ENCODE measurements around the gene SLC22A2. TPM values are rescaled to one million over a fixed set of nuclear protein-coding genes. Genes with fewer than 3 reads are reported as not detected.

The SLC22A2 gene
- total RNA-seq, 1 donor from 2014 or later: not detected

DNA sequence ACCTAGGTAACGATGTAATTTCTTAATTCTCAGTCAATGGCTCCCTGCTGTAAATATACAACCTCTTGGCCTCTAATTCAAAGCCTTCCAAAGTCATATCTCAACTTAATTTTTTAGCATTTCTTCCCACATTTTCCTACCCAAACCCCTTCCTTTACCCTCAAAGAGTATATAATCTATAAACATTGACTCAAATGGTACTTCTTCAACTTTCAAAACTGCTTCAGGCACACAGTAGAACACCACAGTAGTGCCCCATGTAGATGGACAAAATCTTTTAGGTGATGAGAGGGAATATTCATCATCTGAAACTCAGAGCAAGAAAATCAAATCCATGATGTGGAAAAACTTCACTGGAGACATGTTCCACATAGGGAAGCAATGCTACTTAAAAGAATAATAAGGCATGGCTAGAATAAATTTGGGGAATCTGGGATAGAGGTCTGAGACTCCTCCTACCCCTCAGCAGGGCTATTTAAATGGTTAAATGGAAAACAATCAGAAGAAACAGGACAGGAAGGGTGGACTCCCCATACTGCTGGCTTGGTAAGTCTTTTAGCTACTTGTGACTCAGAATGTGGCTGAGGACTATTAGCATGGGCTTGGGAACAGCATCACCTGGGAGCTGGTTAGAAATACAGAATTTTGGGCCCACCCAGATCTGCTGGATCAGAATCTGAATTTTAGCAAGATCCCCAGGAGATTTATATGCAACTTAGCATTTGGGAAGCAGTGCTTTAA, 6.4 kb downstream of the SLC22A2 start:
- TF ChIP-seq, protein P1, sequence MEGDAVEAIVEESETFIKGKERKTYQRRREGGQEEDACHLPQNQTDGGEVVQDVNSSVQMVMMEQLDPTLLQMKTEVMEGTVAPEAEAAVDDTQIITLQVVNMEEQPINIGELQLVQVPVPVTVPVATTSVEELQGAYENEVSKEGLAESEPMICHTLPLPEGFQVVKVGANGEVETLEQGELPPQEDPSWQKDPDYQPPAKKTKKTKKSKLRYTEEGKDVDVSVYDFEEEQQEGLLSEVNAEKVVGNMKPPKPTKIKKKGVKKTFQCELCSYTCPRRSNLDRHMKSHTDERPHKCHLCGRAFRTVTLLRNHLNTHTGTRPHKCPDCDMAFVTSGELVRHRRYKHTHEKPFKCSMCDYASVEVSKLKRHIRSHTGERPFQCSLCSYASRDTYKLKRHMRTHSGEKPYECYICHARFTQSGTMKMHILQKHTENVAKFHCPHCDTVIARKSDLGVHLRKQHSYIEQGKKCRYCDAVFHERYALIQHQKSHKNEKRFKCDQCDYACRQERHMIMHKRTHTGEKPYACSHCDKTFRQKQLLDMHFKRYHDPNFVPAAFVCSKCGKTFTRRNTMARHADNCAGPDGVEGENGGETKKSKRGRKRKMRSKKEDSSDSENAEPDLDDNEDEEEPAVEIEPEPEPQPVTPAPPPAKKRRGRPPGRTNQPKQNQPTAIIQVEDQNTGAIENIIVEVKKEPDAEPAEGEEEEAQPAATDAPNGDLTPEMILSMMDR (IDR thresholded peaks at IDR 0.05): no peak
- Mint-ChIP-seq H3K4me3 (ENCODE audit: unreplicated experiment) (no peak overlapping the region), H3K36me3 (ENCODE audit: unreplicated experiment) (no peaks in the 10 kb centered on the region), H3K9me3 (ENCODE audit: unreplicated experiment) (no peaks in the 10 kb centered on the region), H3K27ac (ENCODE audit: unreplicated experiment) (no peak overlapping the region), H3K27me3 (ENCODE audit: unreplicated experiment) (peaks cover 2% of the 10 kb centered on the region), H3K4me1 (ENCODE audit: unreplicated experiment) (peaks cover 5% of the 10 kb centered on the region)
- no peak for DNase-seq (ENCODE audit: extremely low spot score, unreplicated experiment)

DNA sequence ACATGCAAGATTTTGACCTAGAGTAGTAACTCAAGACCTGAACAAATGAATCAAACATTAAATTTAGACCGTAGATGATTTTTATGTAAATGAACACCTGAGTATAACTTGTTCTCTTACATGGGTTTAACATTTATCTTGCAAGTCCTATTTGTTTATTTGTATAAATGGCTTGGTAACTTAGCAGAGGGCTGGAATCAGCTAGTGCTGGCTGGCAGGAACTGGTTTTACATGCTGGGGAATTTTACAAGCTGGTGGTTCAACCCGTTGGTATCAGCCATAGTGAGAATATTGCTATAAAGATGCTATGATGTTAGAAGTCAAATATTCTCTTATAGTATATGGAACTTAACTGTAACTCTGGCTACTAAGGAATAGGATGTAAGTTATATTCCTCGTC, 8.9 kb downstream of the SLC22A2 start:
- H3K9me3 Mint-ChIP-seq (ENCODE audit: unreplicated experiment): no peaks in the 10 kb centered on the region

DNA sequence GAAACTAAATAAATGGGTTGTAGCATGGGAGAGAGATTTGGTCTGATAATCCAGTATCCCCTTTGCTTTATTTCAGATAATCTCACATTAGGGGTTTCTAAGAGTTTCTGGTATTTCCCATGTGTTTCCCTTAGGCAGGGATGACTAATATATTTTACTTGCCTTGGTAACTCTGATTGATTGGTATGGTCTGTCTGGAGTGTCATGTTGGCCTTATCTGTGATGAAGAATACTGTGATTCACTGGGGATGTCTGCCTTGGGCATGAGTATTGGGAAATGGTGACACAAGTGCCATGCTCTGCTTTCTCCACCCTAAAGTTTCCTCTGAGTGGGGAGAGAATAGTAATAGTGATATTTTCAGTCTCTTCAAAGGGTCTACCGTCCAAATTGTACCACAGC, 10.1 kb downstream of the SLC22A2 start:
- Mint-ChIP-seq H3K27me3 (ENCODE audit: unreplicated experiment) (no peaks in the 10 kb centered on the region), H3K36me3 (ENCODE audit: unreplicated experiment) (no peaks in the 10 kb centered on the region), H3K27ac (ENCODE audit: unreplicated experiment) (no peak overlapping the region), H3K4me3 (ENCODE audit: unreplicated experiment) (no peak overlapping the region), H3K9me3 (ENCODE audit: unreplicated experiment) (no peaks in the 10 kb centered on the region), H3K4me1 (ENCODE audit: unreplicated experiment) (peaks cover 5% of the 10 kb centered on the region)
- DNase-seq (ENCODE audit: extremely low spot score, unreplicated experiment): no peak
- TF ChIP-seq, protein P1 (IDR thresholded peaks at IDR 0.05): no peak

More for the DNA sequence above, 8.9 kb downstream of the SLC22A2 start:
- H3K4me1 Mint-ChIP-seq (ENCODE audit: unreplicated experiment): peaks cover 5% of the 10 kb centered on the region
- H3K27me3 Mint-ChIP-seq (ENCODE audit: unreplicated experiment): peaks cover 2% of the 10 kb centered on the region
- no peak overlapping the region for H3K27ac Mint-ChIP-seq (ENCODE audit: unreplicated experiment)
- no peak for DNase-seq (ENCODE audit: extremely low spot score, unreplicated experiment)
- TF ChIP-seq, protein P1 (IDR thresholded peaks at IDR 0.05): no peak
- no peaks in the 10 kb centered on the region for H3K36me3 Mint-ChIP-seq (ENCODE audit: unreplicated experiment)
- no peak overlapping the region for H3K4me3 Mint-ChIP-seq (ENCODE audit: unreplicated experiment)

DNA sequence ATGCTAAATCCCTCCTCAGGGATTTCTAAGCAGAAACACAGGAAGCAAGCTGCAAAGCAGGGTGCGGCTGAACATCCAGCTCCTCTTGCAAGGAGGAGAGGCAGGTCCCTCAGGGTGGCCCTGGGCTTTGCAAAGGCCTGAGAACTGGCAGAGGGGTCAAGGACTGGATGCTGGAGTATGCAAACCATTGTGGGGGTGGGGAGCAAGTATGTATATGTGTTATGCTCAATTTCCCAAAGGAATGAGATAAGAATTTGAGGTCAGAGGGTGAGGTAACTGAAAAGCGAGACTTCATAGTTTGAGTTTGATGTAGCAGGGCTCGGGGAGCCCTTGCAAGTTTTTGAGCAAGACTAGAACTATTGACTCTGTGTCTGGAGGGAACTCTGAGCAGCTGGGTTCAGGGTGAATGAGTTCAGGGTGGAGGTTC, 11.2 kb downstream of the SLC22A2 start:
- H3K4me1 Mint-ChIP-seq (ENCODE audit: unreplicated experiment): peaks cover 5% of the 10 kb centered on the region
- H3K27me3 Mint-ChIP-seq (ENCODE audit: unreplicated experiment): no peaks in the 10 kb centered on the region
- H3K4me3 Mint-ChIP-seq (ENCODE audit: unreplicated experiment): no peak overlapping the region
- no peaks in the 10 kb centered on the region for H3K9me3 Mint-ChIP-seq (ENCODE audit: unreplicated experiment)
- no peaks in the 10 kb centered on the region for H3K36me3 Mint-ChIP-seq (ENCODE audit: unreplicated experiment)
- TF ChIP-seq, protein P1 (IDR thresholded peaks at IDR 0.05): no peak
- peak; percentile 51 for DNase-seq (ENCODE audit: extremely low spot score, unreplicated experiment)
- no peak overlapping the region for H3K27ac Mint-ChIP-seq (ENCODE audit: unreplicated experiment)

DNA sequence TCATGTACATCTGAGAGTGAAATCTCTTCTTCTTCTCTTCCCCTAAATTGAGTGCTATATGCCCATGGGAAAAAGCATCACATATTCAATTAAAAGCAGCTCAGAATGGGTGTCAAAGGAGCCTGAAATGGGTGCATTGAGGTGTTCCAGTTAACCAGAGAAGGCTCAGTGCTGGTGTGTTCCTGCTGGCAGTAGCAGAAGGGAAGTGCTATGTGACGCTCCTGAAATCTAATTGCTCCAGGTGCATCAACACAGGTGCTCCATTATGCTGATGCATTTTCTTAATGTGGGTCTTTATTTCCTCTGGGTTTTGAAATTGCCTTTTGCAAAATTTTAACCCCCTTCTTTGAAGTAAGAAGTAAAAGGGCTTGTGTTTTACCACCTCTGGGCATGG, 17.9 kb downstream of the SLC22A2 start:
- no peak for DNase-seq (ENCODE audit: extremely low spot score, unreplicated experiment)

More for the DNA sequence above, 17.9 kb downstream of the SLC22A2 start:
- Mint-ChIP-seq H3K36me3 (ENCODE audit: unreplicated experiment) (no peaks in the 10 kb centered on the region), H3K27ac (ENCODE audit: unreplicated experiment) (no peak overlapping the region), H3K9me3 (ENCODE audit: unreplicated experiment) (no peaks in the 10 kb centered on the region), H3K27me3 (ENCODE audit: unreplicated experiment) (no peaks in the 10 kb centered on the region), H3K4me1 (ENCODE audit: unreplicated experiment) (no peaks in the 10 kb centered on the region), H3K4me3 (ENCODE audit: unreplicated experiment) (no peak overlapping the region)
- TF ChIP-seq, protein P1 (IDR thresholded peaks at IDR 0.05): no peak

All from osteocyte (in vitro differentiated cells).